Uterus (tissue), 2 donors: ENCODE results near the gene FLRT1.

Source experiments
- CTCF ChIP-seq, 4 experiments: fragments of 200-600 bp in 2 of 4; fragments of 450-650 bp in 2 of 4; sonication (generic) in 2 of 4; IDR thresholded peaks; one replicate each; pipeline ENCODE4 v1.5.1; 2016 to 2019; ENCODE audit warnings: antibody characterized with exemption in 4 of 4, mild to moderate bottlenecking in 2 of 4, moderate library complexity in 1 of 4
- POLR2A ChIP-seq, 2 donors: fragments of 450-650 bp; IDR thresholded peaks; one replicate each; pipeline ENCODE4 v1.6.1; 2016; ENCODE audit warnings: antibody characterized with exemption in 2 of 2, mild to moderate bottlenecking in 1 of 2, moderate library complexity in 1 of 2

GRCh38 chr11:64044730-64045393 is 9.1 kb downstream of the FLRT1 start:
- TF ChIP-seq CTCF (IDR thresholded peaks at IDR 0.05), result no peak
- no peak for TF ChIP-seq POLR2A (IDR thresholded peaks at IDR 0.05)
